NCI-H82 treated with DMSO at 0.1 percent for 48 hours (cell line): ENCODE measurements around the gene PTPRD.

ENCODE experiments used
- DNase-seq: peaks from one replicate; lab custom pipeline; 2025; ENCODE audit not compliant: unreplicated experiment; lab: John Stamatoyannopoulos, UW

The PTPRD gene

DNA sequence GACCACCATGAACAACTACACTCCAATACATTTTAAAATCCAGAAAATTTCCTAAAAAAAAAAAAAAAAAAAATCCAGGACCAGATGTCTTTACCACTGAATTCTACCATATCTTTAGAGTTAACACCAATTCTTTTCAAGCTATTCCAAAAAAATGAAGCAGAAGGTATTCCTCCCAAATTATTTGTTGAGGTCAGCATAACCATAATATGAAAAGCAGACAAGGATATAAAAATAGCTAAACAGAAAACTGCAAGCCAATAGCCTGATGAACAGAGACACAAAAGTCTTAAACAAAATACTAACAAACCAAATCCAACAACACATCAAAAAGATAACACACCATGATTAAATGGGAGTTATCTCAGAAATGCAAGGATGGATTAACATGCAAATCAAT, 695.4 kb downstream of the PTPRD start:
- no peak for DNase-seq

DNA sequence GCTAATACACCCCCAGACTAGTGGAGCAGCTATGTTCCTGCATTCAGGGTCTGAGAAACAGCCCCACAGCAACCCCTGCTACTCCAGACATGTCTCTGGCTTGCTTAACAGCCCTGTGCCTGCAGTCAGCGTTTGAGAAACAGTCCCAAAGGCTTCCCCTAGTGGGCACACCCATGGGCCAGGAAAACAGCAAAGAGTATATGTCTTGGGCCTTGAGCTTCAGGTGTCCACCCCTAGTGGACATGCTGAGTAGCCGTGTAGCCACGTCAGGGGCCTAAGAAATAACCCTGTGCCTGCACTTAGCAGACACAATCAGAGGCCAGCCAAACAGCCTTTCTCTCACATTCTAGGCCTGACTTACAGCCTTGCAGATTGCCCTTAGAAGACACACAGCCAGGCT, 698.6 kb downstream of the PTPRD start:
- no peak for DNase-seq

DNA sequence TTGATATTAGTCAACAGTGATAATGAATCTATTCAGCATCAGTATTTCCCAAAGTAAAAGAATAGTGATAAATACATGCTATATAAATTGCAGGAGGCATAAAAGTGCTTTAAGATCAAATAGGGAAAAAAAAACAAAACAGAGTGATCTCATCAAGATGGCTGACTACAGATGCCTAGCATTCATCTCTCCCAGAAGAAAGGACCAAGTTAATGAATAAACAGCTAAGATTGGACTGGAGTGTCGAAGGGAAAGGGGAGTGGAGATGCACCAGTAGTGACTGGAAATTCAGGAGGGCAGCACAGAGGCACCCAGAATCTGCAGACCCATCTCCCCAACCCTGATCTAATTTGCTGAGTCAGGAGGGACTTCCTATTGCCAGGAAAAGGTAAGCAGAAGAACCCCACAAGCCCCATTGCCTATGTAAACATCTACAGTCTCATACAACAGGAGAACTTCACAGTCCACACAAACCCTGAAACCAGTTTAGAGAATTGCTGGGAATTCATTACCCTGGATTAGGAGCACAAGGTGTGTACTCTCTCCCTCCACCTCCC, 699.4 kb downstream of the PTPRD start:
- no peak for DNase-seq

DNA sequence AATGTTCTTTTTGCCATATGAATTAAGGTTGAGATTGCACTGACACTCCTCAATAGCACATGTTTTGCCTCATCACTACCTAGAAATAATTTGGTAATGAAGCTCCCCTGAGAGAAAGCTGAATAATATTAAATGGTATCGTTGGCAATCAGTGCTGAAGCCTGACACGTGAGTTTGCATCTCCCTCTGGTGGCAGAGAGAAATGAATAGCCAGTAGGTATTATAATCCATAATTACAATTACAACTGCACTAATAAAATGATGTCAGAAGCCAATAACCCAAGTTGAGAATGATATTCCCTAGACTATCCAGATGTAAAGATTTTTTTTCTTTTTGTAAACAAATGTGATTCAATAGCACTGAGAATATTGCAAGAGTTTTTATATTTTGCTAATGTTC, 700.3 kb downstream of the PTPRD start:
- no peak for DNase-seq

DNA sequence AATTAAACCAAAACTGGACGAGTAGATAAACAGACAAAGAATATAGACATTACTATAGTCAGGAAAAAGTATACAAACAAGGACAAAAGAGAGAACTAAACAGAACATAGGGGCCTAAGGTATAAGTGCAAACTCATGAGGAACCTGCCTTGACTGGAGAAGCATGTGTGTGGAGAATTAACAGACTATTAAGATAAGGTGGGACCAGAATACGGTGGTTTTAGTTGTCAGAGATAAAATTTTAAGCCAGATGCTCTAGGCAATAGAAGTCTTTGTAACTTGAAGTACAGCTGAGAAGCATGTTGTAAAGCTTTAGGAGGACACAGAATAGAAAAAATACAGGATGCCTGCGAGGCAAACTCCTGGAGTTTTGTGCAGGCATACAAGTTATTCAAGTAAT, 707.1 kb downstream of the PTPRD start:
- DNase-seq, result no peak

DNA sequence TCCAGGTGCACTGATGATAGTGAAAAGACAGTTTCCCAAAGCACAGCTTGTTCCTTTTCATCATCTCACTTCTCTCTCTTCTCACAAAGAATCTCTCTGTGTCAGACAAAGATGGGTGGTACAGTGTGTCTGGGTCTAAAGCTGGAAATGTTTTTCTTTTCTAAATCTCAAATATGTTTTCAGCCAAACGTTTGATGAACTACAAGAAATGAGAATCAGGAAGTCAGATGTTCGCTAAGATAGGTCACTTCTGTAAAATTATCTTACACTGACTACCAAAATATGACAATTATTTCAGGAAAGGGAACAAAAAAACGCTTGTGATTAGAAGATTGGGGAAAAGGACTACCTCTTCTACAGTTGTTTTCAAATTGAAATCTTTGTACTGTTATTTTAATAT, 708.8 kb downstream of the PTPRD start:
- DNase-seq, result no peak

DNA sequence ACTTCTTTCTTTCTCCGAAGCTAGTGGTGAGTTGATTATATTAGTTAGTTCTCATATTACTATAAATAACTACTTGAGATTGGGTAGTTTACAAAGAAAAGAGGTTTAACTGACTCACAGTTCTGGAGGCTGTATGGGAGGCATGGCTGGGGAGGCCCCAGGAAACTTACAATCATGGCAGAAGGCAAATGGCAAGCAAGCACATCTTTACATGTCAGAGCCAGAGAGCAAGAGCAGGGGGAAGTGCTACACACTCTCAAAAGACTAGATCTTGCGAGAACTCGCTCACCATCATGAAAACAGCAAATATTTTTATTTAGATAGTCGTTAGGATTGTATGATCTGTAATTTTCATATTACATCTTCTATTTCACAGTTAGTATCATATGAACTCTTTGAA, 711.2 kb downstream of the PTPRD start:
- no peak for DNase-seq

DNA sequence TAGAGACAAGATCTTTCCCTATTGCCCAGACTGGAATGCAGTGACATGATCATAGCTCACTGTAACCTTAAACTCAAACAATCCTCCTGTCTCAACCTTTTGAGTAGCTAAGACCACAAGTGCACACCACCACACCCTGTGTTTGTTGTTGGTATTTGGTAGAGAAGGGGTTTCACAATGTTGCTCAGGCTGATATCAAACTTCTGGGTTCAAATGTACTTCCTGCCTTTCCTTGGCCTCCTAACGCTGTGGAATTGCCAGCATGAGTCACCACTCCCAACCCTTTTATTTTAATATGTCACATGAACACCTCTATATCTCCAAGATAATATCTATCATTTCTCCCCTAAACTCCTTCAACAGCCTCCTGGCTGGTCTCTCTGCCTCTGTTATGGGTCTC, 719.0 kb downstream of the PTPRD start:
- no peak for DNase-seq

DNA sequence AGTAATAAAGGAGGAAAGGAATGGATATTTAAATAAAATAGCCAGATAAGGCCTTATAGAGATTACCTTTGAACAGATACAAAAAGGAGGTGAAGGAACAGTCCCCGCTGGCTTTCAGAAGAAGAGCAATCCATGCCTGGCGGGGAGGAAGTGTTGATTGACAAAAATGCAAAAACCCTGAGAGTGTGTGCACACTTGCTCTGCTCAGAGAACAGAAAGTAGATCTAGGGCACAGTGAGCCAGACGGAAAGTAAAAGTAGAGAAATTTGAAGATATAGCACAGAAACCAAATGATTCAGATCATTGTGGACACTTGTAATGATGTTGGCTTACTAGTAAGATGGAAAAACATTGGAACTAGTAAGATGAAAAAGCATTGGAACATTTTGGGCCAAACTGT, 720.6 kb downstream of the PTPRD start:
- no peak for DNase-seq

DNA sequence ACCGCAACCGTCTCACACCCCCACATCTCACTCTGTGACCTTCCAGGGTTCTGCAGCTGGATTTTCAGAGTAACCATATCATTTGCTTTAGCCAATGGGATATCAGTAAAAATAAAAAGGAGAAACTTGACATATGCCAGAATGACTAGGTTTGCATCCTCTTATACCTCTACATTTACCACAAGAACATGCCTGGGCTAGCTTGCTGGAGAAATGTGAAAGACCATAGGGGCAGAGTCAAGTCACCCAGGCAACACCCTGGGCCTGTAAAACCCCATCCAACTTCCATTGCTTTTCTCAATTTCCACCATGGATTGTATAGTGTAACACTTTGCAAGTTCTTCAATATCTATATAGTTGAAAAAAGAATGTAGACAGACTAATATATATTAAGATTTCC, 731.1 kb downstream of the PTPRD start:
- DNase-seq, result no peak

DNA sequence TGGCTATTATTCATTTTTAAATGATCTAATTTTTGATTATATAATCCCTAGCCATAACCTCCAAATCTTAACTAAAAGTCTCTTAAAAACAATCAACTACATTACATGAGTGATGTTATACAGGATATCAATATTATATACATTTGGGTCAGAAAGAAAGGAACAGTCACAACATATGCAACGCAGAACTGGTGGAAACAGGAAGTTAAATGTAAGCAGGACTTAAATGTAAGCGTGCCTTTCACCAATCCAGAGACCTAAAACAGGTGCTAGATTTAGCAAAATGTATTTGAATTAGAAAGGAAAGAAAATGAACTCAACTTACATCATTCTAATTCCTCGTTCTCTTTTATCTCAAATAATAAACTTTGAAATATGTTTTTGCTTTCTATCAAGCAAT, 738.5 kb downstream of the PTPRD start:
- no peak for DNase-seq

DNA sequence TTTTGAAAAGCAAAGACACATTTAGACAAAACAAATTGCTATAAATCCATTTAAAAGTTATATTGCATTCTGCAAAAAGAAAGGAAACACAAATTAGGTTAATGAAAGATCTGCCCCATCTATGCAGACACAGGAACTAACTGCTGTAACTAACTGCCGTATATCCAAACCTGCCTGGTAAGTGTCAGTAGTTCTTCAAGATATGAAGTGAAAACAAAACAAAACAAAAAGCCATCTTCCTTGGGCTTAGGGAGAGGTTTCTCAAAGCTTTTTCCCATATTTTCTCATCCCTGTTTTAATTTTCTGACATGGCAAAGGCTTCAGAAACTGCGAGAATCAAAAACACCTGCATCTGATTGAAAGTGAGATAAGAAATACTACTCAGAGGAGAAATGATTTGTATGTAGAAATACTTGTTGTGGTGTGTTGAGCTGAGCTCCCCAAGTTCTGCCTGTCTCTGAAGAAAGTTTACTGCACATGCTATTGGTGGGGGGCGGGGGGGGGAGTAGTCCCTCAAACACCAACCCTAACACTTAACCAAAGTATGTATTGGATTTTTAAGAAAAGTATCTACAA, 750.5 kb downstream of the PTPRD start:
- no peak for DNase-seq

DNA sequence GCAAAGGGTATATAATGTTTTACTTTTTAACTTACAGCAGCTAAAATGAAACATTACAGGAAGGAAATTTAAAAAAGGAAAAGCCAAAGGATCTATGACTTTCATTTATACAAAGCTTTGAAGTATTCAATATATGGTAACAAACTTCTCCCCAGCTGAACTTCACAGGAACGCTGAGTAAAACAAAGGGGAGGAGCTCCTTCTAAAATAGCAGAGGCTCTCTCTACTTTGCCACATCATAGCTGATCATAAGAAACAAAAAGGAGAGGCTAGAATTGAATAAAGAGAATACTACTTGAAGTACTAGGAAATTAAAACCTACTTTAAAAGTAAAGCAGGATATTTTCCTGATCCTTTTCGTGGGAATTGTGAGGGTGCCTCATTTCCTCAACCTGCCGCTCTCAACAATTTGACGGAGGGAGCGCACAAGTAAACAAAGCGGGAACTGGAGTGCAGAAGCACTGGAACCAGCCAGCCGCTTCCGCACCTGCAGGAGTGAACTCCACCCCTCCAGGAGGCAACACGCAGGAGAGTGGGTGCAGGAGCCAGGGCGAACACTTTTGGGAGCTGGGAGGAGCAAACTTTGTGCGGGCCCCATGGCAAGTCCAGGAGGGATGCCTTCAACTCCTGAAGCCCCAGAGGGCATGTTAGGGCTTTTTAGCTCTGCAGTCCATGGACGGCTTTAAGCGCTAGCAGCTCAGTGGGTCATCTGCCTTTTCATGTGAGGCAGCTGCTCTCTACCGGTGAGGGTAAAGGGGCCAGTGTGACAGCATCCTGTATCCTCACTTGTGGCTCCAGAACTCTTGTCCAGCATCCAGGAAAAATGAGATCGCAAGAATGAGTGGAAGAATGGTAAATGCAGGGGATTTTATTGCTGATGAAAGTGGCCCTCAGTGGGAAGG, 757.4 kb downstream of the PTPRD start:
- no peak for DNase-seq

DNA sequence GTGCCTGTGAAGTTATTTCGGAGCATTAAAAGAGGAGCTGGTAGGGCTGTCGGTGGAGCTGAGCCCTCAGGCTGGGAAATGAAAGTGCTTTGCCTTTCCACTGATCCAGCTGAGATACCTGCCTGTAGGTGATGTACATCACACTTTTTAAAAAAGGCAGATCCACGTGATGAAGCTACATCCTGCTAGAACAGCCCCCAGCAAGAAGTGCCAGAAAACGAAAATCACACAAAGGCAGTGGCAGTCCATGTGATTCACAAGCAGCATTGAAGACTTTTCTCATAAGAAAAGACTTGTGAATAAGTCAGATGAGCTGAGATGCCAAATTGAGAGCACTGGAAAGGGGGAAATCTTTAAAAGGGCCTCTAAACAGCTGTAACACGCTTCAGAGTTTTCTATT, 765.1 kb downstream of the PTPRD start:
- DNase-seq, result no peak

DNA sequence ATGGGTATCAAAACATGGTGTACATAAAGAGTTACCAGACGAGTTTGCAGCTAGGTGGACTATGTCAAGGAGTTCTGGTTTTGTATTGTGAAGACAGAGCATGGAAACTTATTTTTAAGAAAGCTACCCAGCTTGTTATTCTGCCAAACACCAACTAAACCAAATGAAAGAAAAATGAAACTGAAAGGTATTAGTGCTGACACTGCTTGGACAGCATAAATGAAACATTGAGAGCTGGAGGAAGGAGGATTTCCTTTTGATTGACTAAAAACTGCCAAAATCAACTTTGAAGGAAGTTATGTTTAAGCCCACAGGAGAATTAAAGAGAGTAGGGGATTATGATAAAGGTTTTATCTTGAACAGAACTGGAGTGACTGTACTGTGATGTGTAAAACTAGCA, 766.2 kb downstream of the PTPRD start:
- no peak for DNase-seq

DNA sequence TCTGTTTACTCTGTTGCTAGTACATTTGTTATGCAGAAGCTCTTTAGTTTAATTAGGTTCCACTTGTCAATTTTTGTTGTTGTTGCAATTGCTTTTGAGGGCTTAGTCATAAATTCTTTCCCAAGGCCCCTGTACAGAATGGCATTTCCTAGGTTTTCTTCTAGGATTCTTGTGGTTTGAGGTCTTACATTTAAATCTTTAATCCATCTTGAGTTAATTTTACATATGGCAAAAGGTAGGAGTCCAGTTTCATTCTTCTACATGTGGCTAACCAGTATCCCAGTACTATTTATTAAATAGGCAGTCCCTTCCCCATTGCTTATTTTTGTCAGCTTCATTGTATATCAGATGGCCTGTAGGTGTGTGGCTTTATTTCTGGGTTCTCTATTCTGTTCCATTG, 792.4 kb downstream of the PTPRD start:
- no peak for DNase-seq

DNA sequence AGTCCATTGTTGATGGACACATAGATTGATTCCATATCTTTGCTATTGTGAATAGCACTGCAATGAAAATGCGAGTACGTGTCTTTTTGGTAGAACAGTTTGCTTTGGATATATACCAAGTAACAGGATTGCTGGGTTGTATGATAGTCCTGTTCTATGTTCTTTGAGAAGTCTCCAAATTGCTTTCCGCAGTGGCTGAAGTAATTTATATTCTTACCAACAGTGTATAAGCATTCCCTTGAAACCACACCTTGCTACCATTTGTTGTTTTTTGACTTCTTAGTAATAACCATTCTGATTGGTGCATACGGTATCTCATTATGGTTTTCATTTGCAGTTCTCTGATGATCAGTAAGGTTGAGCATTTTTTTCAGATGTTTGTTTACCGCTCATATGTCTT, 792.9 kb downstream of the PTPRD start:
- no peak for DNase-seq

DNA sequence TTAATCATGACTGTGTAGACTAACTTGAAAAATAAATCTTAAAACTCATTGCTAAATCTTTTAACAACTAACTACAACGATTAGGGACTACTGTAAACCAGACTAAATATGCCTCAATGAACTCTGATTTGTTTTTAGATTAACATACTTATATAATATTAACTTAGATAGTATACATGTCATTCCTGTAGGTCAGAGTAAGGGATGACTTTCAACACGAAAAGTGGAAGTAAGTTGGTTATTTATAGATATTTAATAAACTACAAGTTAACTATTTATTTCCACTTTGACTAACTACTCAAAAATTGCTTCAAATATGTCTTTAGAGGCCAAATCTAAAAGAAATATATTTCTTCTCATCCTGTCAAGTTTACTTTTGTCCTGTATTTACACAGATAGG, 795.6 kb downstream of the PTPRD start:
- DNase-seq, result no peak

DNA sequence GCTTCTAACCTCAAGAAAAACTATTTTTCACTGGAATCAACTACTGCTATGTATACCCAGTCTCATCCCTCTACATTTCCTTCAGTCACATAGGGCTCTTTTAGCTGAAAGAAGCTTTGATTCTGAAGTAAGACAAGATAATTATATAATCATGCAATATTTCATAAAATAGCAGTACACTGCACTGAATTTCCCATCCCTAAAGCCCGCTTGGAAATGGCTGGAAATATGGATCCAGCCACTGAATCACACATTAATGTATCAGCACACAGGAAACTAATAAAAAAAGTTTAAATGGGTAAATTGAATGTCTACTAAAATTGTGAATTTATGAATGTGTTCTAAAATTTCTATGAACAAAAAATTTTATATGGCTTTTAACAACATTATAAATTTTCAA, 808.7 kb downstream of the PTPRD start:
- no peak for DNase-seq

DNA sequence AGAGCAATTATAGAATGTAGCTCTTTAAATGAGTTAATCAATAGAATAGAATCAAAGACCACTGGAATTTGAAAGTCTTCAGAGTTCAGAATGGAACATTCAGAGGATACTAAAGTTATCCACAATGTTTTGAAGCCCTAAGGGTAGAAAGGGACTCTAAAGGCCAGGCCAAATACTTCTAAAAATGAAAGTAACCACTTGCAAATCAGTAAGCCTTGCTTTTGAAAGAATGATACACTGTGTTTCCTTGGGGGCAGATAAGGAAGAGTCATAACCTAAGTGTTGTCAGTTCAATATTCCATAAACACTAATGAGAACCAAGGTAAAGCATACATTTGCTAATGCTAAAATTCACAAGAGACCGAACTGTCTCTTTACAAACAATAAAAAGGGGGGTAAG, 813.5 kb downstream of the PTPRD start:
- DNase-seq, result no peak

DNA sequence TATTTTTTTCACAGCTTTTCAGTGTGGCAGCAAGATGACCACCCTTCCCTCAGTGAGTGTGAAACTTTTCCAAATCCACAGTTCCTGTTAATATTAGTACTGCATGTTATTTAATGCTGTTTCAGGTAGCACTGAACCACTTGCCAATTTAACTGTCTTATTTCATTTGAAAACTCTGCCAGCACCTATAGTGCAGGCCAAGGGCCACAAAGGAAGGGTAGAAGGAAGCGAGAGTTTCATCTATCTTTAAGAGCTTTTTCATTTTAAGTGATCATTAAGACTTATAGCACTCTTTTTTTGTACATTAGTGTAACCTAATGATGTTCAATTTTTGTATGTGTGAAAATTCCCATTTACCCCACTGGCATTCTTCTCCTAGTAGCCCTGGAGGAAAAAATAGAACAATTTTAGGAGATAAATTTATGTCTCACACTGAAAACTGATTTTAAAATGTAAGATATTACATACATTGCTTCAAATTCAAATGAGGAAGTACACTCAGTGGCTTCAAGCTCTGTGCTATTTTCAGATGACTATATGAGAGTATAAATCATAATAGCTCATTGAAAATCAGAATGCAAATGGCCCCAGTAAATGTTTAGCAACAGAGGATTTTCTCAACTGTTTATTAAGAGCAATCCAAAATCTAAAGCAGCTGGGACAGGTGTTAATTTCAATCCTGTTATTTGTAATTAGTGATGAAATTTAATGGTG, 820.5 kb downstream of the PTPRD start:
- no peak for DNase-seq

DNA sequence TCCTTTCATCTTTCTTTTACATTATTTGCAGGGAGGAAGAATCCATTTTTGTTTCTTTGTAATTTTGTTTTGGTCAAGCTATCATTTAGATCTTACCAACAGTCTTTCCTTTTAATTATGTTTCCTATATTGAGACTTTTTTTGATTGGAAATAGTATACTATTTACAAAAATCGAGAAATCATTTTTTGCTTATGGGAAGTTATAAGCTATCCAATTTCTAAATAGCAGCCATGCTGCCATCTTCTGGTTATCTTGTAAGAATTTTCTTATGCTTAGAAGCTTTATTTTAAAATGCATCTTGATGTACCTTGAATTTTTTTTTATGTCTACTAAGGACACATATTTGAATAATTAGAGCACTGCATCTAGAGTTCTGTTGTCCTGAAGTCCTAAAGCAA, 821.2 kb downstream of the PTPRD start:
- no peak for DNase-seq
